ENCODE results near the gene FASTKD3.
A peak's percentile ranks its signal among the peaks of the same experiment; 100 is the strongest.

Gene FASTKD3

DNA sequence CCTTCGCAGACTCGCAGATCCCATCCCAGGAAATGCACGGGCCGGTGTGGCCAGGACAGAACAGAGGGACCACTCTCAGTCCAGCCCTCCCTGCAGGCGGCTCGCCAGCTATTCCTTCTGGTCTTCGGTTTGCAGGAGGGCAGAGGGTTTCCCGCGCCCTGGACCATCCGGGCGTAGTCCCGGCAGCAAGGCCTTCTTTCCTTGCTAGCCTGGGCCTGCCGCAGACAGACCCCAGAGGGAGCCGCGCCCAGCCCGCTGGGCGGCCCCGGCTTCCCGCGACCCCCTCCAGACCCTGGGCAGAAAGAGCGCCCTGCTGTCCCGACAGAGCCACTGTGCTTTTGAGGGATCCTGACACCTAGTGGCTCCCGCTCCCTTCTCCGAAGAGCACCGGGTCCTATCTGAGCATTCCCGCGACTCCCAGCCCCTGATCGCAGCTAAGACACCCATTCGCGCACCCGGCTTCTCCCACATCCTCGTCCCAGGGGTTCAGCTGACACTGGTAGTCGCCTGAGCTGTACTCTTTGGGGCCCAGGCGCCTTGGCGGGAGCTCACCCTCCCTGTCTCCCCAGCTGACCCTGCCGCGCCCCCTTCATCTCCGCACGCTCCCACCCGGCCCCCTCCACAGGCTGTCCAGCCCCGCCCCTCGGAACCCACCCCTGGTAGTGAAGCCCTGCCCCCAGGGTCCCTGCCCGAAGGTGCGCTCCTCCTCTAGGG, 19.0 kb downstream of the FASTKD3 start:
- Histone ChIP-seq H3K9me3 (no peaks in the 10 kb centered on the region), H3K4me3 (peak overlapping the region; percentile 44 to 54), H3K27me3 (peaks cover 0 to 23% of the 10 kb centered on the region in 2 donors), H3K4me1 (peaks cover 0 to 25% (median 17%) of the 10 kb centered on the region in 4 donors), H3K36me3 (no peaks in the 10 kb centered on the region), H3K27ac (no peak overlapping the region)
- DNase-seq: no peak
- intact Hi-C loops (cut with DNase I; ENCODE audit: low total_unique reads): no loop called here
- no peak for TF ChIP-seq CTCF (IDR thresholded peaks at IDR 0.05)

DNA sequence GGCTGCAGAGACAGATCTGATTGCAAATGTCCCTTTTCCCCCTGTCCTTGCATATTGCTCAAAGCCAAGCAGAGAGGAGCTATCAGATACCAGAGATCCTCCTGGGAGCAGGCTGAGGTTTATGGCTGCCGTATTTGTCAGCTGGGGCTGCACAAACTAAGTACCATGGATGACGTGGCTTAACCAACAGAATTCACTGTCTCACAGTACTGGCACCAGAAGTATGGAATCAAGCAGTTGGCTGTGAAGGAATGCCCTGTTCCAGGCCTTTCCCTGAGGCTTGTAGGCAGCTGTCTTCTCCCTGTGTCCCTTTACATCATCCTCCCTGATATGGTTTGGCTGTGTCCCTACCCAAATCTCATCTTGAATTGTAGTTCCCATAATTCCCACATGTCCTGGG, 20.5 kb downstream of the FASTKD3 start:
- H3K27ac ChIP-seq: no peak overlapping the region
- TF ChIP-seq CTCF (IDR thresholded peaks at IDR 0.05): no peak
- no peak overlapping the region for H3K4me3 ChIP-seq
- H3K4me1 ChIP-seq: peaks cover 0 to 25% (median 17%) of the 10 kb centered on the region in 4 donors
- H3K36me3 ChIP-seq: no peaks in the 10 kb centered on the region
- no peaks in the 10 kb centered on the region for H3K9me3 ChIP-seq
- peaks cover 0 to 23% of the 10 kb centered on the region in 2 donors for H3K27me3 ChIP-seq
- intact Hi-C loops (cut with DNase I; ENCODE audit: low total_unique reads): no loop called here
- DNase-seq: no peak

GRCh38 chr5:7846327-7846726, 22.5 kb downstream of the FASTKD3 start:
- H3K27me3 ChIP-seq: peaks cover 0 to 23% of the 10 kb centered on the region in 2 donors

DNA sequence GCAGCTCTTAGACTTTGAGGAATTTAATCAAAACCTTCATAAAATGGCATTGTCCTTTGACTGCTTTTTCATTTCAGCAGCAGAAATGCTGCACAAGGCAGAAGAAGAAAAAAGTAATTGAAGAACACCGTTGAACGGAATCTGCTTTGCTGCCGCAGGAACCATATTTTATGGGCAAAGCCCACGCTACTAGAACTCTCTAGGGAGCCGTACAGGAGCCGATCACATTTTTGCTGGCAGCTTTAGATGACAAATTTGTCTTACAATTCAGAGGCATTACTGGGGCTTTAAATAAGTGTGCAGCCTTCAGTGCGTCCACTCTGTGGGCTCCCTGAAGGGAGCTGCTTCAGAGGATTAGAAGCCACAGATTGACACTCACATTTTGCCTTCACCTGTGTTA, 23.3 kb downstream of the FASTKD3 start:
- intact Hi-C loops (cut with DNase I; ENCODE audit: low total_unique reads): no loop called here
- DNase-seq: no peak

More at GRCh38 chr5:7846327-7846726, 22.5 kb downstream of the FASTKD3 start:
- H3K27ac ChIP-seq: no peak overlapping the region
- intact Hi-C loops (cut with DNase I; ENCODE audit: low total_unique reads): no loop called here
- no peaks in the 10 kb centered on the region for H3K9me3 ChIP-seq
- H3K36me3 ChIP-seq: no peaks in the 10 kb centered on the region
- H3K4me1 ChIP-seq: peaks cover 0 to 20% (median 15%) of the 10 kb centered on the region in 4 donors
- no peak overlapping the region for H3K4me3 ChIP-seq
- DNase-seq: no peak
- TF ChIP-seq CTCF (IDR thresholded peaks at IDR 0.05): no peak

DNA sequence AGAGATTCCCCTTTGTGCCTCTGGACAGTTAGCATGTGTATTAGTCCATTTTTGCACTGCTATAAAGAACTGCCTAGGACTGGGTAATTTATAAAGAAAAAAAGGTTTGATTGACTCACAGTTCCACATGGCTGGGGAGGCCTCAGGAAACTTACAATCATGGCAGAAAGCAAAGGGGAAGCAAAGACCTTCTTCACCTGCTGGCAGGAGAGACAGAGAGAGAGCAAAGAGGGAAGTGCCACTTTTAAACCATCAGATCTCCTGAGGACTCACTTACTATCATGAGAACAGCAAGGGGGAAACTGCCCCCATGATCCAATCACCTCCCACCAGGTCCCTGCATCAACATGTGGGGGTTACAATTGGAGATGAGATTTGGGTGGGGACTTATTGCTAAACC, 23.9 kb downstream of the FASTKD3 start:
- no peak for TF ChIP-seq CTCF (IDR thresholded peaks at IDR 0.05)
- no peaks in the 10 kb centered on the region for H3K36me3 ChIP-seq
- H3K4me3 ChIP-seq: no peak overlapping the region
- DNase-seq: no peak
- peaks cover 0 to 16% of the 10 kb centered on the region in 2 donors for H3K27me3 ChIP-seq
- H3K27ac ChIP-seq: no peak overlapping the region
- H3K9me3 ChIP-seq: no peaks in the 10 kb centered on the region
- intact Hi-C loops (cut with DNase I; ENCODE audit: low total_unique reads): no loop called here
- H3K4me1 ChIP-seq: peaks cover 0 to 6% (median 5%) of the 10 kb centered on the region in 4 donors

More for the DNA sequence above, 23.3 kb downstream of the FASTKD3 start:
- no peaks in the 10 kb centered on the region for H3K9me3 ChIP-seq
- H3K27me3 ChIP-seq: peaks cover 0 to 23% of the 10 kb centered on the region in 2 donors
- no peaks in the 10 kb centered on the region for H3K36me3 ChIP-seq
- no peak for TF ChIP-seq CTCF (IDR thresholded peaks at IDR 0.05)
- H3K4me1 ChIP-seq: peaks cover 0 to 13% (median 12%) of the 10 kb centered on the region in 4 donors
- no peak overlapping the region for H3K4me3 ChIP-seq
- no peak overlapping the region for H3K27ac ChIP-seq
